Measurements from ENCODE around the gene ITGB6.

The ITGB6 gene

DNA sequence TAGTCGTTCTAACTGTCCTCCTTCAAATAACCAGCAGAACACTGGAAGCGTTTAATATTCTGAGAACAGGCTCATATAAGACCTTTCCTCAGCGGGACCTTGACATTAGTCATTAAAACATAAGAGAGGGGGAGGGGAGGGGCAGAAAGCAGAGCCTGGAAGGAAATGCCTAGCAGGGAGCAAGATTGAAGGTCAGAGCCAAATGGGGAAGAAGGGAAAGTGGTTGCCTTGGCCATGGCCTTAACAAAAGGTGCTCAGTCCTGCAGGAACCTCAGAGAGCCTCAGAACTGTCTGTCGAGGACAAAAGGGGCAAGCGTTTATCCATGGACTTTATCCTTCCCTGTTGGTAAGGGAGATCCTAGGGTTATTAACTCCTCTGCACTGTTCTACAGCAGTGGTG, 136.8 kb downstream of the ITGB6 start:
- H3K27ac ChIP-seq, result no peak overlapping the region
- TF ChIP-seq ZFX (IDR thresholded peaks at IDR 0.05), result no peak
- TF ChIP-seq, protein P1, sequence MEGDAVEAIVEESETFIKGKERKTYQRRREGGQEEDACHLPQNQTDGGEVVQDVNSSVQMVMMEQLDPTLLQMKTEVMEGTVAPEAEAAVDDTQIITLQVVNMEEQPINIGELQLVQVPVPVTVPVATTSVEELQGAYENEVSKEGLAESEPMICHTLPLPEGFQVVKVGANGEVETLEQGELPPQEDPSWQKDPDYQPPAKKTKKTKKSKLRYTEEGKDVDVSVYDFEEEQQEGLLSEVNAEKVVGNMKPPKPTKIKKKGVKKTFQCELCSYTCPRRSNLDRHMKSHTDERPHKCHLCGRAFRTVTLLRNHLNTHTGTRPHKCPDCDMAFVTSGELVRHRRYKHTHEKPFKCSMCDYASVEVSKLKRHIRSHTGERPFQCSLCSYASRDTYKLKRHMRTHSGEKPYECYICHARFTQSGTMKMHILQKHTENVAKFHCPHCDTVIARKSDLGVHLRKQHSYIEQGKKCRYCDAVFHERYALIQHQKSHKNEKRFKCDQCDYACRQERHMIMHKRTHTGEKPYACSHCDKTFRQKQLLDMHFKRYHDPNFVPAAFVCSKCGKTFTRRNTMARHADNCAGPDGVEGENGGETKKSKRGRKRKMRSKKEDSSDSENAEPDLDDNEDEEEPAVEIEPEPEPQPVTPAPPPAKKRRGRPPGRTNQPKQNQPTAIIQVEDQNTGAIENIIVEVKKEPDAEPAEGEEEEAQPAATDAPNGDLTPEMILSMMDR (conservative IDR thresholded peaks at IDR 0.05), result no peak

DNA sequence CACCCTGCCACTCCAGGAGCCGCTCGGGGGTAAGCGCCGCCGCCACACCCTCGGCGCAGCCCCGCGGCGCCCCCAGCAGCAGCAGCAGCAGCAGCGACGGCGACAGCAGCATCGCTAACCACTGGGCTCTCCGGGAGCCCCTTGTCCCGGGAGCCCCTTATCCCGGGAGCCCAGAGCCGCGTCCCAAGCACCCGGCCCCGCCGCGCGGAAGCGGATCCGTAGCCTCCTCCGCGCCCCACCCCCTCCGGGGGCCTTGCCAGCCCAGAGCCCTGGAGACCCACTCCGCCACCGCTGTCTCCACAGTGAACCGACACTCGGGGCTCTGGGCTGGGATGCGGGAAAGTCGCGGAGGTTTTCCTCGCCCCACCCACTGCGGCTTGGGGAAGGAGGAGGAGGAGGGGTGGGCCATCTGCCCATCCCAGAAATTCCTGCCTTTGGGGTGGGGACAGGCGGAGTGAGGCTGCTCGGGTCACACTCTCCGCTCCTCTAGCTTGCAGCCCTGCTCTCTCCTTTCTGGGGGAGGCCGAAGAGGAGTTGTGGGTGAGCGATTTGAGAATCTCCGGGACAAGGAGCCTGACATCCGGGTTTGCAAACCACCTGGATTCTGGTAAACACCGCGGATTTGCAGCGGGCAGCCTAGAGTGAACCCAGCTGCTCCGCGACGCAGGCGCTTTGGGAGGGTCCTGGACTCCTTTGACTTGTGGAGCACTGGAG, 137.6 kb downstream of the ITGB6 start, which contains the start of gene PLA2R1:
PLA2R1 (minus strand) TSS at position 324 of the 714 bp plus-strand sequence; CDS start at position 112, 212 bp downstream.
- TF ChIP-seq, protein P1 (conservative IDR thresholded peaks at IDR 0.05), result no peak
- no peak for TF ChIP-seq ZFX (IDR thresholded peaks at IDR 0.05)
- no peak within 1 kb of the TSS for H3K27ac ChIP-seq

DNA sequence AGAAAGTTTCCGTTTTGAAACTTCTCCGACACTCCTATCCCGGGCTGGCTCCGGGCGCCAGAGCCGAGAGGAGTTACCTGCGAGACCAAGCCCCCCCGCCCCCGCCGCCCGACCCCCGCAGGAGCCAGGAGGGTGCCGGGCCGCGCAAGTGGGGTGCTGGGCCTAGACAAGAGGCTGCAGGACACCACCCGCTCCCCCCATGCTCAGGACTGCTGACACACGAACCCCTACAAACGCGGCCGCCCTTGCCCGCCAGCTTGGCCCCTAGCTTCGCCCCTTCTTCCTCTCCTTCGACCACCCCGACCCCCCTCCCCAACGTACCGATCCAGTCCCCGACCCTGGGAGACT, 138.2 kb downstream of the ITGB6 start:
- no peak overlapping the region for H3K27ac ChIP-seq
- no peak for TF ChIP-seq ZFX (IDR thresholded peaks at IDR 0.05)
- TF ChIP-seq, protein P1 (conservative IDR thresholded peaks at IDR 0.05), result no peak

DNA sequence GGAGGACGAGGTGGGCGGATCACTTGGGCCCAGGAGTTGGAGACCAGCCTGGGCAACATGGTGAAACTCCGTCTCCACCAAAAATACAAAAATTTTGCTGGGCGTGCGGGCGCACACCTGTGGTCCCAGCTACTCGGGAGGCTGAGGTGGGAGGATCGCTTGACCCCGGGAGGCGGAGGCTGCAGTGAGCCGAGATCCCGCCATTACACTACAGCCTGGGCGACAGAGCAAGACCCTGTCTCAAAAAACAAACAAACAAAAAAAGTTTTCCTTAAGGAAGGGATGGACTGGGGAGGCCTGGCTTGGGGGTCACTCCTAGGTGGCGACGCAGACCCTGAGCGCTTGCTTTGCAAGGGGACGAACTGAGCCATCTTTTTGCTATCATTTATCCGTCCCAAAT, 138.5 kb downstream of the ITGB6 start:
- TF ChIP-seq, protein P1 (conservative IDR thresholded peaks at IDR 0.05), result no peak
- no peak for TF ChIP-seq ZFX (IDR thresholded peaks at IDR 0.05)
- H3K27ac ChIP-seq, result no peak overlapping the region

DNA sequence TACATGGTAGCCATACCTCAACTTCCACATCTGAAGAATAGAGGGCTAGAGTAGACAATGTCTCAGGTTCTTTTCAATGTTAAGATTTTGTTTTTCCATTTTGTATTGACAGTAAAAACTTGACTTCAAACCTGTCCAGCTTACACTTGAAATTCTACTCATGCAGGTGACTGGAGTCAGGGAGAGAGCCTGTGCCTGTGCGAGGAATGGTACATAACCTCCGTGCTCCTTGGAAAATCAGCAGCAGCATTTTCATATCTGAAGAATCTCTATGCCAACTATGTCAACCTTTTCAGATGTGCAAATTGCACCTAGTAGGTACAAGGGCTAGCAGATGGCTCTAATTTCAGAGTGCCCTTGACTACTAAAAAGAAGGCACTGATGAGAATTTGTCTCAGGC, 139.8 kb downstream of the ITGB6 start:
- no peak overlapping the region for H3K27ac ChIP-seq
- TF ChIP-seq ZFX (IDR thresholded peaks at IDR 0.05), result no peak
- TF ChIP-seq, protein P1 (conservative IDR thresholded peaks at IDR 0.05), result no peak

DNA sequence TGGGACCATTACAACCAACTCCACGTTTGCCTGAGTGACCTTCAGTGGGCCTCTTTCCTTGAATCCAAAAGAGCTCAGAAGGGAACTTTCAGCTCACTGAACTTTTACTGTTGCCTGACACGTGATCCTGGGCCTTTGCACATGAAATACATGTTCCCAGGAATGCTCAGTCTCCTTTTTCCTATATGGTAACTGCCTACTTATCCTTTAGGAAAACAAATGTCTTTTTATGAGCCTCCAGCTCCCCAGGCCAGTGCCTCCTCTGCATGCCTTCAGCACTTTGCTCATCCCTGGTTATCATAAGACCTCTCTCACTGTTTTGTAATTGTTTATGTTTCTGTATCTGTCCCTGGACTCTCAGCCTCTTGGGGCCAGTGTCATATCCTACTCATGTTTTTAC, 142.7 kb downstream of the ITGB6 start:
- TF ChIP-seq ZFX (IDR thresholded peaks at IDR 0.05), result no peak
- TF ChIP-seq, protein P1 (conservative IDR thresholded peaks at IDR 0.05), result no peak
- no peak overlapping the region for H3K27ac ChIP-seq

DNA sequence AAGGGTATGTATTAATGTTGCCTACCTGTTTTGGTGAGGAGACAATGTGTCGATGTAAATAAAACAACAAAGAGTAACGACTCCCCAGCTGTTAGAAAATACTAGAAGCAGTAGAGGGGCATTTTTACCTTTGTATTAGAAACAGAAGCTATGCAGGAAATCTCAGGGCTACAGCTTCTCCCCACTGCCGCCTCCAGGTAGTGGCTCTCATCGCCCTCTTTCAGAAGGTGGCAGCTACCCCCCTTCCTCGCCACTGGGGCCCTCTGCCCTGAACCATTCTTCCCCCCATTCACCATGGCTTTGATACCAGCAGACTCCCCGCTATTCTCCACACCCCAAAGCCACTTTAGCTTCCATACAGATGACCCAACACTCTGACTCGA, 144.4 kb downstream of the ITGB6 start:
- no peak overlapping the region for H3K27ac ChIP-seq
- TF ChIP-seq, protein P1 (conservative IDR thresholded peaks at IDR 0.05), result no peak
- no peak for TF ChIP-seq ZFX (IDR thresholded peaks at IDR 0.05)

All from C4-2B (cell line).